HL-60 (cell line): ENCODE results near the gene CLIC3.

Source experiments
- CTCF ChIP-seq: IDR thresholded peaks from one replicate; pipeline ENCODE4 v1.5.1; 2011; ENCODE audit warnings: low read length, control low read depth, inconsistent platforms; ENCODE audit not compliant: insufficient read depth
- REST ChIP-seq: IDR thresholded peaks from 2 replicates; pipeline ENCODE4 v1.6.1; 2012; ENCODE audit warnings: low read depth; ENCODE audit not compliant: insufficient replicate concordance

GRCh38 chr9:137023157-137023556, 26.8 kb upstream of the CLIC3 start:
- TF ChIP-seq CTCF (no peak), REST (no peak)
